HG03457 (cell line): ENCODE results near the gene OR52B2.
"Not testable (repeated sequence)": the region's sequence is repeated elsewhere in the genome, so short reads cannot be mapped to it uniquely, and the experiment has no call there.

Experiments used
- ATAC-seq: cut with Tn5 transposase; IDR thresholded peaks from one replicate; pipeline ENCODE4 v1.9.1; 2021; ENCODE audit warnings: moderate number of reproducible peaks; ENCODE audit not compliant: unreplicated experiment

OR52B2 gene

DNA sequence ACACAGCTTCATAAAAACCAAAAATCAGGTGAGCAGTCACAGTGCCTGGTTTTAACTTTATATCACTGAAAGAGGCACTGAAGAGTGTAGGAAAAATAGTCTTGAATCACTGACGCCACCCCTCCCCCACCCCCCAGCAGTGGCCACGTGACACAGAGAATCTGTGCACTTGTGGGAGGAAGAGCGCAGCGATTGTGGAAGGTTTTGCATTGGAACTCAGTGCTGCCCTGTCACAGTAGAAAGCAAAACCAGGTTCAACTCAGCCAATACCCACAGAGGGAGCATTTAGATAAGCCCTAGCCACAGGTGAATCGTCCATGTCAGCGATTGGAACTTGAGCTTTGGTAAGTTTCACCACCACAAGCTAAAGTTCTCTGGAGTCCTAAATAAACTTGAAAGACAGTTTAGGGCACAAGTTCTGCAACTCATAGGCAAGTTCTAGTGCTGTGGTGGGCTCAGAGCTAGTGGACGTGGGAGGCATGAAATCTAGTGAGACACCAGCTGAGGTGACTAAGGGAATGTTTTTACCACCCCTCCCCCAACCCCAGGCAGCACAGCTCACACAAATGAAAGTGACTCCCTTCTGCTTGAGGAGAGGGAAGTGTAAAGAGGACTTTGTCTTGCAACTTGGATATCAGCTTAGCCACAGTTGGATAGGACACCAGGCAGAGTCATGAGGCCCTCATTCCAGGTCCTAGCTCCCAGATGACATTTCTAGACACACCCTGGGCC is 13.3 kb downstream of the OR52B2 start:
- ATAC-seq, result no peak

DNA sequence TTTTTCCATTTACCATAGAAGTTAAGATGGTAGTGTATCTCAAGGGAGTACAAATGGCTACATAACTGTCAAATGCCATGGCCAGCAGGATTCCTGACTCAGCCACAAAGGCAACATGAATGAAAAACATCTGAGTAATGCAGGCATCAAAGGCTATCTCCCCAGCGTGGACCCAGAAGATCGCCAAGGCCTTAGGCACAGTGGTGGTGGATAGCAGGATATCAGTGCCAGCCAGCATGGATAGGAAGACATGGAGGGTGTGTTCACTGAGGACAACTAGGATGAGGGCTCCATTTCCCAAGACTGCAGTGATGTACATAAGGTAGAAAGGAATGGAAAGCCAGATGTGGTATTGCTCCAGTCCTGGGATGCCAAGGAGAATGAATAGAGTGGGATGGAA is 18.0 kb downstream of the OR52B2 start:
- no peak for ATAC-seq

DNA sequence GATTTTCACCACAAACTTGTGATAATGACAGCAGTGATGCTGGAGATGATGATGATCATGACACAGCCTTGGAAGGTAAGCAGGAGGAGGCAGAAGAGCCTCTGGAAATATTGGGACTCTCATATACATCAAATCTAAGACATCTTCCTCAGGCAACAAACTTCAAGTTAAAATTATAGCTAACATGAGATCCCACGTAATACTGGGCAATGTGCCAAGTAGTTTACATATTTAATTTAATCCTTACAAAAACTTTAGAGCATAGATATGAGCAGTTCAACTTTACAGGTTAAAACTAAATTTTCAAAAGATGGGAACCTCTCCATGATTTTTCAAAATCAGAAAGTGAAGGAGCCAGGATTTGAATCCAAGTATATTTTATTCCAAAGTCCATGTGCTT is 19.0 kb downstream of the OR52B2 start:
- no peak for ATAC-seq

DNA sequence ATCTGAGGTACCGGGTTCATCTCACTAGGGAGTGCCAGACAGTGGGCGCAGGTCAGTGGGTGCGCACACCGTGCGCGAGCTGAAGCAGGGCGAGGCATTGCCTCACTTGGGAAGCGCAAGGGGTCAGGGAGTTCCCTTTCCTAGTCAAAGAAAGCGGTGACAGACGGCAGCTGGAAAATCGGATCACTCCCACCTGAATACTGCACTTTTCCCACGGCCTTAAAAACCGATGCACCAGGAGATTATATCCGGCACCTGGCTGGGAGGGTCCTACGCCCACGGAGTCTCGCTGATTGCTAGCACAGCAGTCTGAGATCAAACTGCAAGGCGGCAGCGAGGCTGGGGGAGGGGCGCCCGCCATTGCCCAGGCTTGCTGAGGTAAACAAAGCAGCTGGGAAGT is 26.4 kb downstream of the OR52B2 start:
- not testable (repeated sequence) for ATAC-seq

DNA sequence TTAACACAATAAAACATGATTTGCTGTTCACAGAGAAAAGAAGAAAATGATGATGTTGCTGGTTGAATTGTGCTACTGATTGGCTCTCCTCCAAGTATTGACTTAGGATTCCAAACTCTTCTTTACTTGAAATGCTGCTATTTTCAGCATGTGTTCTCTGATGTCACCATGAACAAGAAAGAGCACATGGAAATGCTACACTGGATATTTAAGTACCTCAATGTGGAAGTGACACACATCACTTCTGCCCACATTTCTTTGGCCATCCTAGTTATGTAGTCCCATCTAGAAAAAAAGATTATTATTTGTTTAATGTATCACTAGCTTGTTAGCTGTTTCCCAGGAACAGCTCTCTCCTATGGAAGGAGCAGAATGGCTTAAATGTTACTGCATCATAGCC is 27.2 kb downstream of the OR52B2 start:
- ATAC-seq, result no peak

DNA sequence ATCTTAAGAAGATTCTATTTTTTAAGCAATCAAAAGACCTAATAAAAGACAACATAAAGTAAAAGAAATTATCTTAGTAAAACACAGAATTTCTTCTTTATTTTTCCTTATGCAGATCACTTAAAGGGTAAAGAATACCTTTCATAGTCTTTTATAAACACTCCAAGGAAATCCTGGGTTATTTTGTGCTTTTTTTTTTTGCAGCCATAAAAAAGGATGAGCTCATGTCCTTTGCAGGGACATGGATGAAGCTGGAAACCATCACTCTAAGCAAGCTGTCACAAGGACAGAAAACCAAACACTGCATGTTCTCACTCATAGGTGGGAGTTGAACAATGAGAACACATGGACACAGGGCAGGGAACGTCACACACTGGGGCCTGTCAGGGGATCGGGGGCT is 34.2 kb downstream of the OR52B2 start:
- ATAC-seq, result not testable (repeated sequence)

DNA sequence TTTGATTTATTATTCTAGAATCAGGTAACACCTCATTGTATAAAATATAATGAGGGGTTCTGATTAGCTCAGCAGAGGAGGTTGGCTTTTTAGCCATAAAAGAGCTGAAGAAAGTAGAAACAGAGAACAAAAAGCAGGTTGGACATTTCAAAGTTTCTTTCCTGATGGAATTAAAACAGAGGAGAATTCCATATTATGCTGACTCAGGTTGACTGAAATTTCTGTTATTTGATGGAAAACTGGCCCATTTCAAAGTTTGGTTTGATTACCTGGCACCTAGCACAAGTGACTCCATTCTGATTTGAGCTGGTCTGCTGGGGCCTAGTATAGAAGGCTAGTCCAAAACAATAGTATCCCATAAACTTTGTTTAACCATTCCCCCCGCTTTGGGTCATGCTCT is 37.7 kb downstream of the OR52B2 start:
- no peak for ATAC-seq

DNA sequence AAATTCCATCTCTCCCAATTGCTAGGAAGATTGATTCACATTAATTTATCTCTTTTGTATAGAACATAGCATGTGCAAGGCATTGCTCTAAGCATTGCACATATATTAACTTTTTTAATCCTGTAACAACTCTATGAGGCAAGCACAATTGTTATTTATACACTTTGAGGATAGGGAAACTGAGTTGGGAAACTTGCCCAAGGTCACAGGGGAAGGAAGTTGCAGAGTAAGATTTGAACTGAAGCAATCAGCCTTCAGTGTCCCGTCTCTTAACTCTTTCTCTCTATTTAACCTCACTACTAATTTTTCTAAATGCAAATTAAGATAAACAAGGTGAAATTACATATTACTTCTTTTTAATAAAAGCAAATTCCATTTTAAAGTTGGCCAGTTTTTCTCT is 40.5 kb downstream of the OR52B2 start:
- ATAC-seq, result no peak

DNA sequence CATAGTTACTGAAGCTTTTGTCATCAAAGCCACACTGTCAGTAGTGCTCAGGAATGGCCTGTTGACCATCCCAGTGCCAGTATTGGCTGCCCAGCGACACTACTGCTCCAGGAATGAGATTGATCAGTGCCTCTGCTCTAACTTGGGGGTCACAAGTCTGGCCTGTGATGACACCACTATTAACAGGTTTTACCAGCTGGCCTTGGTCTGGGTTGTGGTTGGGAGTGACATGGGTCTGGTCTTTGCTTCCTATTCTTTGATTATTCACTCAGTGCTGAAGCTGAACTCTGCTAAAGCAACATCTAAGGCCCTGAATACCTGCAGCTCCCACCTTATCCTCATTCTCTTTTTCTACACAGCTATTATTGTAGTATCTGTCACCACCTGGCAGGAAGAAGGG is 41.1 kb downstream of the OR52B2 start:
- no peak for ATAC-seq

DNA sequence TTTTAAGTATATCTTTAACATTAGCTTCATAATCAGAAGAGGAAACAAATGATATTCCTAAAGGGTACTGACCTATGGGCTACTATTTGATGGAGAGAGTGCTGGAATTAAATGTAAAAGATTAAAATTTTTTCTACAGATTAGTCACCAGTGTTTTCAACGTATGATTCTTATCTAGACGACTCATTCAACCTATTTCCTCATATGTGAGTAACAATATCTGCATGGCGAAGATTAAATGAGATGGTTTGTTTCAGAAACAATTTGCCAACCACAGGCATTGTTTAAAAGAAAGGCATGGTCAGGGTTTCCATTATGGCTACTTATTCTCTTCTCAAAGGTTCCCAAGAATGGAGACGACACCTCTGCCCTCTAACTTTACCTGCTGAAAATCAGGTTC is 42.2 kb downstream of the OR52B2 start:
- ATAC-seq, result no peak

DNA sequence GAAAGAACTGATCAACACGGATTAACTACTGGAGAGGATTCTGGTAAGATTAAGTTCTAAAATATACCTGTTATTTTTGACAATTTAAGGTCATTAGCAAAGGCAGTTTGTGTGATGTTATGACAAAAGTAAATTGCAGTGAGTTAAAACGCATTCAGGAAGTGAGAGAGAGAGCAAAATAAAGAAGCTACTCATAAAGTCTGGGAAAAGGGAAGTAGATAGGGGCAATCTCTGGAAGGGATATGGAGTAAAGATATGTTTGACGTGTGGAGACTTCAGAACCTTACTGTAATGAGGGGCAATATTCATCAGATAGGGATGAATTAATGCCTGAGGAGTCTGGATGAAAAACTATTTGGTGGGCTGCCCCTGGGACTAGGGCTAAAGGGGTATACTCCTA is 45.9 kb downstream of the OR52B2 start:
- ATAC-seq, result no peak
